NCI-H345 treated with DMSO at 0.1 percent for 48 hours (cell line): ENCODE results near the gene CNTN4.

Source experiments
- DNase-seq: peaks from one replicate; lab custom pipeline; 2025; ENCODE audit not compliant: unreplicated experiment; lab: John Stamatoyannopoulos, UW

Gene CNTN4

DNA sequence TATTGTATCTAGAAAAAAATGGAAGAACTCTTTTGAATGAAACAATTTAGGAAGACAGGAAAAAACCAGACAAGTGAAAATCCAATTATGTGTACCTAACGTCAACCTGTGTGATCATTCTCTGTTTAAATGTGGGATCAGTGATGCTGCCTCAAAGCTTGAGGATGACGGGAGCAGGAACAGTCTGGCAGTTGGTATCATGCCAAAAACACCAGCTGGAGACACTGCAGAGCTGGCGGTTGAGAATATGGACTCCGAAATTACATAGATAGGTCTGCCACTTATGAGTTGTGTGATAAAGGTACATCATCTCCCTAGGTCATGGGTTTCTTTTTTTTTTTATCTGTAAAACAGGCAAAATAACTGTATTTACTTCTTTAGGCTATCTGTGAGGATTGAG lies 480.5 kb downstream of the CNTN4 start:
- DNase-seq: no peak

DNA sequence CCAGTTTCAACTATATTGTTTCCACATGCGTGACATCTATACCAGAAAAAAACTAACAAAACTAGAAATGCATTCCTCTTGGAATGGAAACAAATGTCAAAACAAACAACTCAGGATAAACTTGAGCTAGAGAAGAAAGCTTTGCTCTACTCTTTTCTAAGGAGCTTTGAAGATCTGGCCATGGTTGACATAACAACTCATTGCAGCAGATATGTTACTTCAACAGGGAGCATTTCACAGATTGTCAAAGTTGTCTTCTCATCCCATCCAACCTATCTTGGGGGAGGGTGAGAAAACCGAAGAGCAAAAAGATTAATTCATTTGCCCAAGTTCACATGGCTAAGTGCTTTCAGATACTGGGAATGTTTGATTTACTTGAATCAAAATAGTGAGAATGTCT lies 484.4 kb downstream of the CNTN4 start:
- no peak for DNase-seq

DNA sequence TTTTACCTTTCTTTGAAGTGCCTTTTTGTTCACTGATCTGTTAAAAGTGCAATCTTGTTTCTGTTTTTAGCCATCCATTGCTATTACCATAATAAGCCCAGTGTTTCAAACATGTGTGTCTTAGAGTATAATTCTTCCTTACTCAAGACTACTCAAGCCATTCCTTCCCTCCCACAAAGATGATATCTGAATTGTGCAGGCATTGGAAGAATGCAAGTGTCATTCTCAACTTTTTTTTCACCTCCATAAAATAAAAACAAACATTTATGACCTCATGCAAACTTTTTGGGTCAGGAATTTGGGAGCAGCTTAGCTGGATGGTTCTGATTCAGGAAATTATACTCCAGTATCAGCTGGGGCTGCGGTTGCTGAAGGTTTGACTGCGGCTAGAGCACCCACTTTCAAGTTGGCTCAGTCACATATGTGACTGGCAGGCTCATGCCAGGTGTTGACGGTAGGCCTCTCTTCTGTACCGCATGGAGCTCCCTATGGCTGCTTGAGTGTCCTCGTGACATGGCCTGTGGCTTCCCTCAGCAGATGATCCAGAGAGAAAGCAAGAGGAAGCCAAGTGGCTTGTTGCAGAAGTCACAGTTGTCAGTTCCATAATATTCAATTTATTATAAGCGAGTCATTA lies 490.8 kb downstream of the CNTN4 start:
- no peak for DNase-seq

DNA sequence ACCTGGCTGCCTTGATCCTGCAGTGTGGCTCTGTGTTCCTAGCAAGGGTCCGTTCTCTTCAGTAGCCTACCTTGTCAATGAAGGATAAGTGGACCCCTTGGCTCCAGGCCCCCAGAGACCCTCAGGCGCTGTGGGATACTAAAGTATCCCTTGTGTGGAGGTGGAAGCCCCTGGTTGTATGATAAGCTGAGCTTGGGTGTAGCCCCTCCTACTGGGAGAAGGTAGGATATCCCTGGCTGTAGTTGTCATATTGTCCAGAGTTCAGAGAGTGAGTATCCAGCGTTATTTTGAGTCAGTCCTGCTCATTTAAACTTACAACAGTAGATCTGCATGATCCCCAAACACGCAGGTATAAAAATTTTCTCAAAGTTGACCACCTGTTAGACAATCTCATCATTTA lies 496.8 kb downstream of the CNTN4 start:
- DNase-seq: no peak

DNA sequence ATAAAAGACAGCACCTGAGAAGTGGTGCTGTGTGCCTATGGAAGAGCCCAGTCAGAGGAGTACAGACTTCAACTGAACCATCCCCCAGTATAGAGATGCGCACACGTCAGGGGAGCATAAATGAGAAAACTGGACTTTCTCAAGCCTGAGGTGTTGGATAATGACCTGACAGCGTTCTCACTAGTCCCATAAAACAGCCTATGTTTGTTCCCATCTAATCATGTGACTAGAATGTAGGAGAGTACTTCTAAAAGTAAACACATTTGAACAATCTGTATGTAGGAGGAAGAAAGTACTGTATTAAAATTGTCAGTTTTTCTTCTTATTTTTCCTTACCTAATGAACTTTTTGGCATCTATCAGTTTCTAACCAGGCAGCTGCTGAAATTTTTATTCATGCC lies 498.9 kb downstream of the CNTN4 start:
- DNase-seq: no peak

DNA sequence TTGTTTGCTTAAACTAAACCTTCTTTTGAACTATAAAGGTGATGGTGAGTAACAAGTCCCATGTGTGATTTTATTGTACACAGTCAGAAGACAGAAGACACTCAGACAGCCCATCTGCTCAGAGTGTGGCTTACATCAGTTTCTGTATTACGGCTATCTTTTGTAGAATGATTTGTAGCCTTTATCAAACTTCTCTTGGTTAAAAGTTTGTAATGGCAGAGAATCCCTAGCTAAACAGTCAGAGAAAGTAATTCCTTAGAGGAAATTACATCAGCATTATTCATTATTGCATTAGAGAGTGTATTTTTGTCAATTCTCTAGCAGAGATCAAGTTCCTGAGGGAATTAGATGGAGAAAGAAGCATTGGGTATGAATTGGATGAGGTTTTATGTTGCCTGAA lies 500.8 kb downstream of the CNTN4 start:
- no peak for DNase-seq

DNA sequence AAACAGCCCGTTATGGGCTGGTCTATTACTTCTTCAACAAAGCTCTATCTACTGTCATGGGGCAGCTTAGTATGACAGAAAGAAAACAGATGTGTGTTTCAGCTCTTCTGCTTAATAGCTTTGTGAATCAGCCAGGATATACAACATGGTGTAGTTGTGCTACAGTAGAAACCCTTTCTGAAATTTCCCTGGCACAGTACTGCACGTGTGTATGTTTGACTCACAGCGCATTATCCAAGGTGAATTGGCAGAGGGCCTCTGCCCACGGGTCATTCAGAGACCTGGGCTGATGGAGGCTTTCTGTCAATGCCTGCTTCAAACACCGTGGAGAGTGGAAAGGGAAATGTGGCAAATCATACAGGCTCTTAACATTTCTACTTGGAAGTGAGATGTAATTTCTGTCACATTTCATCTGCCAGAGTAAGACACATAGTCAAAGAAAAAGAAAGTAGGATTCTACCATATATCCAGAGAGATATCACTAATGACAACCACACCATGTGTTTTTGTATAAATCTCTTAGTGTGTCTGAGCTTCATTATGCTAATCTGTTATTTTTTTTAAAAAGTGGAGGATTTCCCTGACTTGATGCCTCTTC lies 505.1 kb downstream of the CNTN4 start:
- no peak for DNase-seq

DNA sequence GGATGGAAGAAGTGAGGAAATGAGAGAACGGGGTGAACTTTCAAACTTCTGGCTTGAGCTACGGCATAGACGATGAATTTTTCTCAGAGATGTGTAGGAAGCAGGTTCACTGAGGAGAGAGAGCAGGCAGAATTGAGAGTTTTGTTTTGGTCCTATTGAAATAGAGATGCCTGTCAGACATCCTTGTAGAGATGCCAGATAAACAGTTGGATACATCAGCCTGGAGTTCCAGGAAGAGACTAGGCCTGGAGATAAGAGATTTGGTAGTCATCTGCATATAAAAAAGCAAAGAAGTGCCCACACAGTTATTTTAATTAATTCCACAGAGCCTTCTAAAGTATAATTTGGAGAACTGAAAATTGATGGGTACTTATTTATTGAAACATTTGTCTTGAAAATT lies 515.9 kb downstream of the CNTN4 start:
- DNase-seq: no peak

DNA sequence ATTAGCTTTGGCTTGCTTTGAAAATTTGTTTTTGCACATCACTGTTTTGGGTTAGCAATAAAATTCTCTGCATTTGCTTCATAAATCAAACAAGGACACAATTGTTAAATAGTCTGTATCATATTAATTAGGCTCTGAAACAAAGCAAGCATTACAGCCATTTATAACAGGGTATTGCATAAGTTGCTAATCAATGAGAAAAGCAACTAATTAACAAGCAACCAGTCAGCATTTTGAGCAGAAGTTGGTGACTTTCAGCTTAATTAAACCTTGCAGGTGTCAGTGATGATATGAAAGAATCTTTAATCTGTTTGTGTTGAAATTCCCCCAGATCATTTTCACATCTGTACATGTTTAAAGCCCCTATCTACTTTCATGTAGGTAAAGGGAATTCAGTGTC lies 516.4 kb downstream of the CNTN4 start:
- DNase-seq: no peak

DNA sequence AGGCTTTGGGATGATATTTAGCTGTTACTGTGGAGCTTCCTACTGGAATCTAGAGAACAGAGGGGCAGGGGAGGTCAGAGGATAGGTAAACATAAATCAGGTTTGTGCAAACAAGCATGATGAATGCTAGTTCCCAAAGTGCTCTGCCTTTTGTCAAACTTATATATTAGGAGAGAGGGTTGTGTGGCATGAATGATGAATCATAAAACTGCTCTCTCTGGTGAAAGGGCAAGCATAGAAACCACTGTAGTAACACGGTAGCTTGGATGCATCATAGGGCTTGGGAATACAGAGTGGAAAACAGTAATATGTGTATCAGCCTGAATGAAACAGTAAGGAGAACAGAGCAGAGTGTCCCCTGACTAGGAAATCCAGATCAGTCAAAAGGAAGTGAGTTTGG lies 524.8 kb downstream of the CNTN4 start:
- no peak for DNase-seq

DNA sequence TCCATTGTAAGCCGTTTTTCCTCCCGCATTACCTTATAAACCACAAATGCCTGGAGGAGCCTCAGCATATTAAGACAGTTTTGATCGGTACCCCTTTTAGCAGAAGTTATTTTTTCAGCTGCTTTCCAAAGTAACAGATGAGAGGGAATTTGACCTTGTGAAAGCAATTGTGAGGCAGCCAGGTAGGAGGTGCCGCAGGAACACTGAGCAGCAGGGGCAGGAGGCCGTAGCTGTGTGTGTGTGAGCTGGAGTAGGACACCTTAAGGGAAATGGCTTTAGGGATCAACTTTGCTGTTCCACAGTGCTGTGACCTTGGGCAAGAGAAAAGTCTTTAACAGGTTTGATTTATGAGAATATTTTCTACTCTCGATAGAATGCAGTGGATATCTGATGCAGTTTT lies 529.5 kb downstream of the CNTN4 start:
- no peak for DNase-seq

DNA sequence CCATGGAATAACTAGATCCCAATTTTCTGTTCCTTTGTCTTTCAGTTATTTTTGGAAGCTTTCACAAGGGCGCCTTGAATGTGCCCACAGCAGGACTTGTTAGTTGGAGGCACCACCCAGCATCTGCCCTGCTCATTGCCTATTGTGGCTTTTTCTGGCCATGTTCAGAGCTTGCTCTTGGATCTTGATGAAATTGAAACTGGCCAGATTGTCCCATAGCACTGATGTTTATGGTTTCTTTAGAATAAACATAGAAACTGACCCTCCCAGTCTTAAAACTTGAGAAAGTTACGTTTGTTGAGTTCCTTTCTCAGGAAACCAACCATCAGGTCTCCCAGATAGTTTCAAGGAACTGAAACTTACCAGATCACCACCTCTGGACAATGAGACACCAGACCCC lies 536.8 kb downstream of the CNTN4 start:
- no peak for DNase-seq

DNA sequence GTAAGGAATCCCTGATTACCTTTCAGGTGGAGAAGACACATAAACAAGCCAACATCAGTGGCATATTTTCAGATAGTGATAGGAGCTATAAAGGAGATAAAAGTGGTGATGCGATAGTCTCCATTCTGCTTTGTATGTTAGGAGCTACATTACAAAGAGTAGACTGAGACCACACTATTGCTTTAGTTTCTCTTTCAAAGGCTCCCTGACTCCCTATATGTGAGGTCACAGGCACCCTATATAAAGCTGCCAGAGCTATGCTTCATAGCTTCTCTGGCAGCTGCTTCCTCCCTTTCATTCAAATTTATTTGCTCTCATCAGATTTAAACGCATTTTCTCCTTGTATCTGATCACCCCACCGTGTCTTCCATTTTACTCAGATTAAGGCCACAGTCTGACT lies 544.9 kb downstream of the CNTN4 start:
- DNase-seq: no peak

DNA sequence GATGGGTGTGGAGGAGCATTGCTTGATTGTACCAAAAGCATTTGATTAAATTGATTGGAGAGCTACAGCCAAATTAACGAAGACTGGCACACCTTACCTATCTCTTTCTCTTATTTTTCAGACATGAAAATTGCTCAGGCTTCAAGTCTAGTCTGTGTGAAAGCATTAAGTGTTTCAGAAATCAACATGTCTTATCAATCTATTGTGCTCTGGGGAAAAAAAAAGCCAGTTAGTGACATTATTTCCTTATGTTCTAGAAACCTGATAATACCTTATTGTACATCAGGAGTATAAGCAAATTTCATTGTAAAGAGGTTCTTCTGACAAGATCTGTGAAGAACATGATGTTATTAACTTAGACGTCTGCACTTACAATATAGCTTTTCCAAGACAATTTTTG lies 546.3 kb downstream of the CNTN4 start:
- DNase-seq: no peak

DNA sequence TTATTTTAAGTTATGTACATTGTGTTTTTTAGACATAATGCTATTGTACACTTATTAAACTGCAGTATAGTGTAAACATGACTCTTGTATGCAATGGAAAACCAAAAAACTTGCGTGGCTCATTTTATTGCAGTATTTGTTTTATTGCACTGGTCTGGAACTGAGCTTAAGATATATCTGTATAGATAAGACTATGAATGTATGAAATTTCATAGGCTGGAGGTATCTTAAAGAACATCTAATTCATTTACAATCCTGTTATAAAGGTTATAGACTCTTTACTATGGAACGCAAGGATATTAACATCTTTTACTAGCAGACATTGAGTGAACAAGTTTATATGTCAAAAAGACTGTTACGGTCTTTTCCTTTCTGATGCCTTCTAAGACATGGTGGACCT lies 552.1 kb downstream of the CNTN4 start:
- no peak for DNase-seq

DNA sequence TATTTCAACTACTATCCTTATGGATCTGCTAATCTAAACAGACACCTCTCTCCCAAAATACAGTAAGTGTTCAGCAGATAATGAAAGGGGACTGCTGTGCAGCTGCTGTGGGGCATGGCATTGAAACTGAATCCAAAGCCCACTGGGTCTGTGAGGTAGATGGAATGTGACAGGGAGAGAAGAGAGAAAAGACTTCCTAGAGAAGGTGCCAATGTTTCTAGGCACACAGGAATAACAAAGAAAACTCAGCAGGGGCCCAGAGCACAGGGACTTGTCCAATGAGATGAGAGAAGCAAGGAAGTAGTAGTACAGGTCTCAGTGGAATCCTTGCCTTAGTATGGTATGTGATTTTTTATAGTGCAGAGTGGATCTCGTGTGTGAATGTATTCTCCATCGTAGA lies 553.7 kb downstream of the CNTN4 start:
- DNase-seq: no peak

DNA sequence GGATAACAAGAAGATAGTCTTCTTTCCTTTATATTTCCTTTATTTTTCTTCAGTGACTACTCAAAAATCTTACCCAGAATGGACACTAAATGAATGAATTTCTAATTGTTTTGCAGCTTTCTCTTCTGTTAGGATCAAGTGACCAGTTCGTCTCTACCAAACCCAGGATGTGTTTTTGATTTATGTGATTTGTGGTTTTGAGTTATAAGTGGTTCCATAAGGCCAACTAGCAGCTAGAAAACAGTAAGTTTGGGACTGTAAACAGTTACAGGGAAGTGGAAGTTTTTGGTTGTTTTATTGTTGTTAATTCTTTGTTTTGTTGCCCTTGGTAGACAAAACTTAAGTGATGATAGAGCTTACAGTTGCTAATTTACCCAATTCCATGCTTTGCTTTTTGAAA lies 555.0 kb downstream of the CNTN4 start:
- no peak for DNase-seq

DNA sequence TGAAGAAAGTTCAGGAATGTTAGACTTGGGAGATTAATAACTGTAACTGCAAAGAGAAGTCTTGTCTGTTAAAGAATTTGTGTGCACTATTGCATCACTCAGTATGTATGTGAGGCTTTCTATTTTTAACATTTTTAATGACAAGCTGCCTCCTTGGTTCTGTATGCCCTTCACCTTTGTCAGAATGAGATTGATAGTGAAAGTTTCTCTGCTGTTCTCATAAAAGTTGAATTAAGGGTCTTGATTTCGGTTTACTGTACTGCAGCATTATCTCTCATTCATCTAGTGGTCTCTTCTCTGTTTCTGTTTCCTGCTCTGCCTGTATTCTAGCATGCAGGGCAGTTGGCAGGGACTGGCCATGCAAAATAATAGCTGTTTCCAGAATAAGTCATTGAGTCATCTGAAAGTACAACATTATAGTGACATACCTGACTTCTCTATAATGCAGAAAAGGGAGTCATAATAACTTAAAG lies 556.6 kb downstream of the CNTN4 start:
- DNase-seq: no peak

DNA sequence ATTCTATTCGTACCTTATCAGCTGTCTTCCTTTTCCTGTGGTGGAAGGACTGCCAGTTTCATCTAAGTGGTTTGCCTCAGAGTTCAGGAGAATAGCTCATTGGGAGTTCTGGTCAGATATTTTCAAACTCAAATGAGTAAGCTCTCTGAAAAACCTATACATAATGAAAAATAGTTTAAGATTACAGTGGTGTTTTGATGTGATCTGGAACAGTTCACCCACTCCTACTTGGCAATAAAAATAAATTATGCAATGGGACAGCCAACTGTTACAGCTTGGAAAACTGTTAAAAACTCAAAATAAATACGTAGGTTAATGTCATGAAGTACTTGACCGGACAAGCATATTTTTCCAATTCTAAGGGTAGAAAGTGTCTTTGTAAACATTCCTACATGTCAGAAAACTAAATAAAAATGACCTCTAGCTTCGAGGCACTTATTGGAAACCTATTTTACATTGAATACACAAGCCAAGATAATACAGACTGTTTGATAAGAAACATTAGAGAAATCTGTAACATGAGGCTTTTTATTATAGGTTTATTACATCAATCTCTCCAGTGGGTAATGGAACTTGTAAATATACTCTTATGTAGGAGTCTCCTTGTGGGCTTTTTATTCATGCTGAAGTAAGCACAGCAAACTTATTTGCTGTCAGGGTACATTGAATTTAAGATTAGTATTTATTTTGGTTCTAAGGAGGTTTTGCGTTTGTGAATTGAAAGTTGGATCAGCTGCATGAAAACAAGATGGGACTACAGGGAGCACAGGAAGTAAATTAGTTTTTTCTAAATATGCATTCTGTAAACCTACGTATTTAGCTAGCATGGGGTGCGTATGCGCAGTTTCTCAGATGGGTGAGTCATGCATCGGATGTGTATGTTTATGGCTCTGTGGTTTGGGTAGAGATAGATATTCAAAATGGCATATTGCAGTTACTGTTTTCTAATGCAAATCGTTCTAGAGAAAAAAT lies 558.4 kb downstream of the CNTN4 start:
- no peak for DNase-seq

DNA sequence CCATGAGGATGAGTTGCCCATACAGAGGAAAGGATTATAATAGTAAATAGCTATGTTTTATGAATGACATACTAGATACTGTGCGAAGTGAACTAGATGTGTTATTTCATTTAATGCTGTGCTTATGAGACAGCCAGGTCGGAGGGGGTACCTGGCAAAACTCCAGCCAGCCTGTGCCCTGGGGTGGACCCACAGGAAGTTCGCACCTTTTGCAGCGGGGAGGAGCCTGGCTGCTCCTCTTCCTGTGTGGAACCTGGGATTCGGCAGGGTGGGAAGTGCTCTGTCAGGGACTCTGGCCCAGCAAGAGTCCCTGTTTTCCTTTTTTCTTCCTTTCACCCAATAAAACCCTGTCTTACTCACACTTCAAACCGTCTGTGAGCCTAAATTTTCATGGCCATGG lies 559.3 kb downstream of the CNTN4 start:
- DNase-seq: no peak

DNA sequence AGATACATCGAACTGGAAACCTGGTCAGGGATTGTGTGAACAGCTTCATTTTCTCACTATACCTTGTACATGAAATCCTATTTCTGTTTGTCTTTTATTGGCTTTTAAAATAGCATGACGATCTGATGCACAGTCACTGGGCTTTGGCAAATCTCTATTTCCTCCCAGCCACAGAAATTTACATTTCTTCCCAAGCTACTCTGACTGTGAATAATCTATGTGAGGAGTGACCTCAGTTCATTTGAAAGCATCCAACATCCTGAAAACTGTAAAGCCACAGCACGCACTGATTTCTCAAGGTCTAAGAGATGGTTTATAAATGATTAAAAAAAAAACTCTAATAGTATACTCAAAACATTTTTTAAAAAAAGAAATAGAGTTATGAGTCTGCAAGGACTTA lies 561.2 kb downstream of the CNTN4 start:
- no peak for DNase-seq

DNA sequence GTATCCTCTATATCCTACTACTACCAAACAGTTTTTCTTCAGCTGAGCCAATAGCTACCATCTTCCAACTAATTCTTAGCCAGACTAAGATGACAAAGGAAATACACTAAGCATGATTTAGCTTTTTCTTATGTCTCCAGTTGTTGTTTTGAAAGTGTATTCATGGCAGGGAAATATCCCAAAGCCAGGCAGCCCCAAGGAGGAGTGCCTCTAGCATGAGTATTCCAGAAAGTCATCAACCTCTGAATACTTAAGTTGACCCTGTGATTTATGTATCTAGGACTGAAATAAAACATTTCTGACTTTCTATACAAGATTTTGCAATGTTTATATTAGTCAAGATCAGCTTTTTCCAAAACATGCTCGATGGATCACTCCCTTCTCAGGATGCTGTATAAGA lies 562.4 kb downstream of the CNTN4 start:
- no peak for DNase-seq
